HG02870 (cell line): Measurements from ENCODE around the gene PARD3B.

ENCODE experiments used
- ATAC-seq: cut with Tn5 transposase; IDR thresholded peaks from one replicate; pipeline ENCODE4 v1.9.1; 2021; ENCODE audit warnings: mild to moderate bottlenecking, moderate library complexity; ENCODE audit not compliant: unreplicated experiment

PARD3B gene

GRCh38 chr2:205619600-205619999, 1074.3 kb downstream of the PARD3B start:
- no peak for ATAC-seq

- no peak for ATAC-seq
These were observed 1081.8 kb downstream of the PARD3B start for GRCh38 chr2:205627085-205627484.

GRCh38 chr2:205628422-205628821, 1083.1 kb downstream of the PARD3B start:
- no peak for ATAC-seq

GRCh38 chr2:205629091-205629776, 1084.0 kb downstream of the PARD3B start:
- ATAC-seq = no peak

- ATAC-seq = no peak
These were observed 1088.7 kb downstream of the PARD3B start for GRCh38 chr2:205633994-205634393.

GRCh38 chr2:205636549-205637319, 1091.5 kb downstream of the PARD3B start:
- ATAC-seq = no peak

GRCh38 chr2:205637320-205637602, 1092.0 kb downstream of the PARD3B start:
- ATAC-seq = no peak

GRCh38 chr2:205637779-205638503, 1092.7 kb downstream of the PARD3B start:
- no peak for ATAC-seq

GRCh38 chr2:205640716-205641115, 1095.4 kb downstream of the PARD3B start:
- ATAC-seq = peak; percentile 68

- no peak for ATAC-seq
These were observed 1097.5 kb downstream of the PARD3B start for GRCh38 chr2:205642599-205643356.

GRCh38 chr2:205643391-205643885, 1098.2 kb downstream of the PARD3B start:
- ATAC-seq = no peak

- ATAC-seq = no peak
These were observed 1098.7 kb downstream of the PARD3B start for GRCh38 chr2:205644018-205644417.

- peak; percentile 99 for ATAC-seq
These were observed 1101.4 kb downstream of the PARD3B start for GRCh38 chr2:205646680-205647079.

- ATAC-seq = no peak
These were observed 1105.2 kb downstream of the PARD3B start for GRCh38 chr2:205650450-205650849.

GRCh38 chr2:205650931-205651330, 1105.7 kb downstream of the PARD3B start:
- ATAC-seq = no peak

GRCh38 chr2:205651719-205652118, 1106.4 kb downstream of the PARD3B start:
- no peak for ATAC-seq

GRCh38 chr2:205654878-205655605, 1109.8 kb downstream of the PARD3B start:
- no peak for ATAC-seq

GRCh38 chr2:205655779-205656456, 1110.6 kb downstream of the PARD3B start:
- no peak for ATAC-seq

- ATAC-seq = no peak
These were observed 1111.2 kb downstream of the PARD3B start for GRCh38 chr2:205656461-205656860.

GRCh38 chr2:205656941-205657340, 1111.7 kb downstream of the PARD3B start:
- no peak for ATAC-seq
